WTC11 (cell line): ENCODE results near the gene NQO2. TPM values are rescaled to one million over a fixed set of nuclear protein-coding genes. Genes with fewer than 3 reads are reported as not detected.
A peak's percentile ranks its signal among the peaks of the same experiment; 100 is the strongest.

Experiments
- ATF1 ChIP-seq: sonication (generic); formaldehyde crosslinking; IDR thresholded peaks from 2 replicates; pipeline ENCODE4 v1.8.1; 2023; ENCODE audit warnings: mild to moderate bottlenecking, moderate library complexity, missing genetic modification reagents
- ATF3 ChIP-seq: sonication (generic); formaldehyde crosslinking; conservative IDR thresholded peaks from 2 replicates; pipeline ENCODE4 v1.8.1; 2022; ENCODE audit warnings: mild to moderate bottlenecking, missing genetic modification reagents
- ATF6 ChIP-seq: sonication (generic); formaldehyde crosslinking; IDR thresholded peaks from 2 replicates; pipeline ENCODE4 v1.8.1; 2023; ENCODE audit warnings: mild to moderate bottlenecking, missing genetic modification reagents
- CDX4 ChIP-seq: fragments of 250-450 bp; sonication (Bioruptor Pico); IDR thresholded peaks from 2 replicates; pipeline ENCODE4 v1.9.0; 2021; ENCODE audit warnings: moderate library complexity, mild to moderate bottlenecking, inconsistent platforms, borderline replicate concordance
- ESRRA ChIP-seq: sonication (generic); formaldehyde crosslinking; IDR thresholded peaks from 2 replicates; pipeline ENCODE4 v1.8.1; 2022; ENCODE audit warnings: mild to moderate bottlenecking, missing genetic modification reagents, borderline replicate concordance
- GRHL2 ChIP-seq: fragments of 250-450 bp; sonication (Bioruptor Pico); IDR thresholded peaks from 2 replicates; pipeline ENCODE4 v1.8.0; 2022; ENCODE audit warnings: mild to moderate bottlenecking, moderate library complexity; ENCODE audit not compliant: insufficient replicate concordance, severe bottlenecking
- IRF2 ChIP-seq: sonication (generic); formaldehyde crosslinking; IDR thresholded peaks from 2 replicates; pipeline ENCODE4 v1.8.0; 2022; ENCODE audit warnings: low read depth, missing genetic modification reagents, borderline replicate concordance
- JUN ChIP-seq: sonication (generic); formaldehyde crosslinking; IDR thresholded peaks from 2 replicates; pipeline ENCODE4 v1.8.0; 2023; ENCODE audit warnings: mild to moderate bottlenecking, missing genetic modification reagents
- MAX ChIP-seq: sonication (generic); formaldehyde crosslinking; IDR thresholded peaks from 2 replicates; pipeline ENCODE4 v1.8.0; 2022; ENCODE audit warnings: mild to moderate bottlenecking, missing genetic modification reagents
- NR1H2 ChIP-seq: sonication (generic); formaldehyde crosslinking; IDR thresholded peaks from 2 replicates; pipeline ENCODE4 v1.9.0; 2021; ENCODE audit warnings: mild to moderate bottlenecking, moderate library complexity, missing genetic modification reagents
- PREB ChIP-seq: sonication (generic); formaldehyde crosslinking; IDR thresholded peaks from 2 replicates; pipeline ENCODE4 v1.8.1; 2022; ENCODE audit warnings: mild to moderate bottlenecking, missing genetic modification reagents, moderate library complexity, borderline replicate concordance
- RELA ChIP-seq: sonication (generic); formaldehyde crosslinking; IDR thresholded peaks from 2 replicates; pipeline ENCODE4 v1.8.1; 2022; ENCODE audit warnings: missing genetic modification reagents, mild to moderate bottlenecking, borderline replicate concordance
- RORB ChIP-seq: fragments of 250-450 bp; sonication (Bioruptor Pico); IDR thresholded peaks from 2 replicates; pipeline ENCODE4 v1.9.0; 2021; ENCODE audit warnings: mild to moderate bottlenecking
- SMAD3 ChIP-seq: sonication (generic); formaldehyde crosslinking; IDR thresholded peaks from 2 replicates; pipeline ENCODE4 v1.8.0; 2022; ENCODE audit warnings: missing genetic modification reagents, mild to moderate bottlenecking, borderline replicate concordance
- SP1 ChIP-seq: sonication (generic); formaldehyde crosslinking; conservative IDR thresholded peaks from 2 replicates; pipeline ENCODE4 v1.8.1; 2022; ENCODE audit warnings: missing genetic modification reagents
- USF1 ChIP-seq: sonication (generic); formaldehyde crosslinking; IDR thresholded peaks from 2 replicates; pipeline ENCODE4 v1.8.0; 2022; ENCODE audit warnings: mild to moderate bottlenecking, missing genetic modification reagents
- USF2 ChIP-seq: sonication (generic); formaldehyde crosslinking; IDR thresholded peaks from 2 replicates; pipeline ENCODE4 v1.8.1; 2023; ENCODE audit warnings: mild to moderate bottlenecking, missing genetic modification reagents, moderate library complexity
- ZMAT4 ChIP-seq: fragments of 250-450 bp; sonication (Bioruptor Pico); IDR thresholded peaks from 2 replicates; pipeline ENCODE4 v1.9.0; 2021; ENCODE audit warnings: mild to moderate bottlenecking
- ZNF138 ChIP-seq: sonication (generic); formaldehyde crosslinking; conservative IDR thresholded peaks from 2 replicates; pipeline ENCODE4 v1.8.1; 2022; ENCODE audit warnings: mild to moderate bottlenecking, moderate library complexity, missing genetic modification reagents
- ZNF396 ChIP-seq: fragments of 250-450 bp; sonication (Bioruptor Pico); IDR thresholded peaks from 2 replicates; pipeline ENCODE4 v1.8.0; 2021; ENCODE audit warnings: mild to moderate bottlenecking, moderate library complexity, borderline replicate concordance
- ZNF425 ChIP-seq: fragments of 250-450 bp; sonication (Bioruptor Pico); conservative IDR thresholded peaks from 2 replicates; pipeline ENCODE4 v1.9.0; 2021; ENCODE audit warnings: mild to moderate bottlenecking
- ZNF532 ChIP-seq: fragments of 250-450 bp; sonication (Bioruptor Pico); IDR thresholded peaks from 2 replicates; pipeline ENCODE4 v1.9.0; 2021; ENCODE audit warnings: mild to moderate bottlenecking, borderline replicate concordance
- total RNA-seq: library from RNA; stranded (reverse); gene quantifications from 3 replicates; pipeline ENCODE4 v1.2.3, GENCODE V29; 2021

NQO2 gene
- total RNA-seq, 1 experiment from 2014 or later = 119 TPM

GRCh38 chr6:2952557-2953095 lies 47.1 kb upstream of the NQO2 start (continued):
- TF ChIP-seq RELA (CRISPR knock-in tag) = no peak
- no peak for TF ChIP-seq IRF2 (CRISPR knock-in tag)
- TF ChIP-seq ESRRA (CRISPR knock-in tag) = no peak
- no peak for TF ChIP-seq ATF1 (CRISPR knock-in tag)
- TF ChIP-seq ZNF396 (CRISPR knock-in tag) = no peak
- TF ChIP-seq GRHL2 (CRISPR knock-in tag) = no peak
- TF ChIP-seq CDX4 (CRISPR knock-in tag) = no peak
- no peak for TF ChIP-seq USF2 (CRISPR knock-in tag)
- TF ChIP-seq ZNF532 (CRISPR knock-in tag) = no peak
- TF ChIP-seq MAX (CRISPR knock-in tag) = peak; percentile 89
- TF ChIP-seq ZMAT4 (CRISPR knock-in tag) = no peak
- no peak for TF ChIP-seq ZNF138
- 0 out of 2 replicates have a peak, but pooled peaks have one; percentile 58 for TF ChIP-seq SMAD3 (CRISPR knock-in tag)
- no peak for TF ChIP-seq ATF6 (CRISPR knock-in tag)
- TF ChIP-seq SP1 = no peak; the same call in 1 of the 2 replicates
- TF ChIP-seq JUN (CRISPR knock-in tag) = no peak
- no peak; the same call in 1 of the 2 replicates for TF ChIP-seq USF1 (CRISPR knock-in tag)
- no peak for TF ChIP-seq ZNF425 (CRISPR knock-in tag)
- TF ChIP-seq RORB (CRISPR knock-in tag) = no peak
- TF ChIP-seq ATF3 (CRISPR knock-in tag) = no peak
- no peak for TF ChIP-seq PREB (CRISPR knock-in tag)
- TF ChIP-seq NR1H2 = no peak
